Aorta (tissue), 5 donors: Measurements from ENCODE around the gene CABP2. TPM values are rescaled to one million over a fixed set of nuclear protein-coding genes. Genes with fewer than 3 reads are reported as not detected.

ENCODE experiments used
- ATAC-seq: fragments of 200-7000 bp; cut with Tn5 transposase; one replicate; pipeline ENCODE4 v1.9.1; 2022; ENCODE audit warnings: moderate library complexity; ENCODE audit not compliant: low FRiP score
- DNase-seq, 2 donors: peaks; one replicate each; pipeline ENCODE4 v3.0.0-alpha.2; 2020
- H3K27ac ChIP-seq, 2 donors: one replicate each; pipeline ENCODE4 v1.5.1; 2013; ENCODE audit warnings: low read length in 2 of 2, mild to moderate bottlenecking in 2 of 2, moderate library complexity in 2 of 2, control low read depth in 1 of 2, inconsistent platforms in 1 of 2, low read depth in 1 of 2
- H3K27me3 ChIP-seq, 2 donors: one replicate each; pipeline ENCODE4 v1.6.1; 2013; ENCODE audit warnings: control low read depth in 1 of 2, low read length in 1 of 2, mild to moderate bottlenecking in 1 of 2, moderate library complexity in 1 of 2; ENCODE audit not compliant: insufficient read depth in 2 of 2, control insufficient read depth in 1 of 2
- H3K36me3 ChIP-seq, 2 donors: one replicate each; pipeline ENCODE4 v1.6.1; 2013; ENCODE audit warnings: control low read depth in 1 of 2, low read length in 1 of 2, mild to moderate bottlenecking in 1 of 2; ENCODE audit not compliant: insufficient read depth in 2 of 2, control insufficient read depth in 1 of 2
- H3K4me1 ChIP-seq, 2 donors: one replicate each; pipeline ENCODE4 v1.6.1; 2013; ENCODE audit warnings: low read length in 2 of 2, control low read depth in 1 of 2, mild to moderate bottlenecking in 1 of 2, moderate library complexity in 1 of 2; ENCODE audit not compliant: insufficient read depth in 2 of 2, control insufficient read depth in 1 of 2
- H3K4me3 ChIP-seq, 2 donors: one replicate each; pipeline ENCODE4 v1.5.1; 2013; ENCODE audit warnings: low read length in 2 of 2, control low read depth in 1 of 2, mild to moderate bottlenecking in 1 of 2
- H3K9me3 ChIP-seq: one replicate; pipeline ENCODE4 v1.6.1; 2013; ENCODE audit warnings: mild to moderate bottlenecking, low read length; ENCODE audit not compliant: control insufficient read depth
- WGBS, 2 donors: extraction: QIAGEN DNeasy Blood & Tissue Kit; methylation state at CpG; one replicate each; pipeline ENCODE4 v1.1.7; 2013; 5-methylcytosine and 5-hydroxymethylcytosine counted together
- intact Hi-C, 2 donors: fragments of 100-400 bp; cut with DNase I; formaldehyde crosslinking; loops; one replicate each; pipeline versions ENCODE4 v1.14.2 to v1.15.0; 2022
- polyA plus RNA-seq, 2 donors: library from polyadenylated mRNA; stranded (reverse); fragments of 200-250 nt; gene quantifications; one replicate each; pipeline ENCODE4 v1.2.3, GENCODE V29; 2013
- total RNA-seq, 2 donors: library from RNA; stranded (reverse); fragmentation: NEBNext Ultra II Directional; extraction: Animal tissue kit (Norgen Biotek cat#: 25700); gene quantifications; one replicate each; pipeline ENCODE4 v1.2.1, GENCODE V29; 2021
- donor health status: healthy with polysubstance abuse.
- donor health status: Bipolar disorder and iron deficiency.
- donor health status: DM: no; HTN: no; CAD: no.
- donor health status: DM: no; HTN: no; CAD: no.
- donor health status: DM: yes; HTN: yes; CAD: no.

CABP2 gene
- total and polyA plus RNA-seq, 4 donors: not detected

- Histone ChIP-seq H3K4me1 (no peaks in the 10 kb centered on the region), H3K9me3 (no peaks in the 10 kb centered on the region), H3K4me3 (no peak overlapping the region), H3K36me3 (no peaks in the 10 kb centered on the region), H3K27me3 (no peaks in the 10 kb centered on the region), H3K27ac (no peak overlapping the region)
- ATAC-seq: no peak
- WGBS, 2 donors: 72 to 86% methylated on average over 6 to 7 of the region's 7 CpGs
- intact Hi-C loops: no loop called here
- no peak for DNase-seq
Observed at GRCh38 chr11:67542971-67543370, 19.7 kb upstream of the CABP2 start.

- H3K27me3 ChIP-seq: no peaks in the 10 kb centered on the region
- ATAC-seq: no peak
- no peaks in the 10 kb centered on the region for H3K4me1 ChIP-seq
- WGBS, 2 donors: 65 to 69% methylated on average over 3 of the region's 3 CpGs
- H3K9me3 ChIP-seq: no peaks in the 10 kb centered on the region
- H3K4me3 ChIP-seq: no peak overlapping the region
- no peak for DNase-seq
- H3K27ac ChIP-seq: no peak overlapping the region
- intact Hi-C loops: no loop called here
- no peaks in the 10 kb centered on the region for H3K36me3 ChIP-seq
Observed at GRCh38 chr11:67542169-67542568, 18.9 kb upstream of the CABP2 start.

- no peak overlapping the region for H3K4me3 ChIP-seq
- intact Hi-C loops: no loop called here
Observed at GRCh38 chr11:67541198-67541597, 18.0 kb upstream of the CABP2 start.

GRCh38 chr11:67539550-67539949 is 16.3 kb upstream of the CABP2 start:
- 86 to 92% methylated on average over 4 of the region's 4 CpGs for WGBS, 2 donors
- Histone ChIP-seq H3K36me3 (no peaks in the 10 kb centered on the region), H3K27me3 (no peaks in the 10 kb centered on the region), H3K4me3 (no peak overlapping the region), H3K9me3 (no peaks in the 10 kb centered on the region), H3K27ac (no peak overlapping the region), H3K4me1 (no peaks in the 10 kb centered on the region)
- DNase-seq (no peak), ATAC-seq (no peak)
- intact Hi-C loops: no loop called here

More at GRCh38 chr11:67541198-67541597, 18.0 kb upstream of the CABP2 start:
- DNase-seq (no peak), ATAC-seq (no peak)
- H3K27me3 ChIP-seq: no peaks in the 10 kb centered on the region
- H3K9me3 ChIP-seq: no peaks in the 10 kb centered on the region
- H3K36me3 ChIP-seq: no peaks in the 10 kb centered on the region
- WGBS, 2 donors: 93 to 94% methylated on average over 6 of the region's 6 CpGs
- no peaks in the 10 kb centered on the region for H3K4me1 ChIP-seq
- no peak overlapping the region for H3K27ac ChIP-seq

- Histone ChIP-seq H3K9me3 (no peaks in the 10 kb centered on the region), H3K36me3 (no peaks in the 10 kb centered on the region), H3K4me3 (no peak overlapping the region), H3K27me3 (no peaks in the 10 kb centered on the region), H3K4me1 (no peaks in the 10 kb centered on the region), H3K27ac (no peak overlapping the region)
- 82 to 83% methylated on average over 10 of the region's 10 CpGs for WGBS, 2 donors
- ATAC-seq (no peak), DNase-seq (no peak)
- intact Hi-C loops: no loop called here
Observed at GRCh38 chr11:67538823-67539505, 15.7 kb upstream of the CABP2 start.

- DNase-seq (no peak), ATAC-seq (no peak)
- intact Hi-C loops: no loop called here
- no peaks in the 10 kb centered on the region for H3K4me1 ChIP-seq
- no peak overlapping the region for H3K4me3 ChIP-seq
- no peak overlapping the region for H3K27ac ChIP-seq
- no peaks in the 10 kb centered on the region for H3K36me3 ChIP-seq
- no peaks in the 10 kb centered on the region for H3K27me3 ChIP-seq
- H3K9me3 ChIP-seq: no peaks in the 10 kb centered on the region
- WGBS, 2 donors: 29 to 33% methylated on average over 6 of the region's 6 CpGs
Observed at GRCh38 chr11:67538306-67538705, 15.1 kb upstream of the CABP2 start.

- ATAC-seq: no peak
- Histone ChIP-seq H3K27ac (no peak overlapping the region), H3K36me3 (no peaks in the 10 kb centered on the region), H3K4me3 (no peak overlapping the region), H3K27me3 (no peaks in the 10 kb centered on the region), H3K9me3 (no peaks in the 10 kb centered on the region), H3K4me1 (no peaks in the 10 kb centered on the region)
- DNase-seq: no peak
- WGBS, 2 donors: 92 to 95% methylated on average over 1 of the region's 1 CpG
- intact Hi-C loops: no loop called here
Observed at GRCh38 chr11:67535561-67535960, 12.3 kb upstream of the CABP2 start.

GRCh38 chr11:67534070-67534679 is 10.9 kb upstream of the CABP2 start:
- H3K27ac ChIP-seq: no peak overlapping the region
- intact Hi-C loops: no loop called here

GRCh38 chr11:67532889-67533288 is 9.6 kb upstream of the CABP2 start:
- no peak for DNase-seq
- no peaks in the 10 kb centered on the region for H3K9me3 ChIP-seq
- WGBS, 2 donors: 64 to 81% methylated on average over 2 of the region's 2 CpGs
- no peak overlapping the region for H3K4me3 ChIP-seq
- ATAC-seq: no peak
- no peaks in the 10 kb centered on the region for H3K4me1 ChIP-seq
- no peaks in the 10 kb centered on the region for H3K27me3 ChIP-seq
- no peak overlapping the region for H3K27ac ChIP-seq
- intact Hi-C loops: no loop called here
- no peaks in the 10 kb centered on the region for H3K36me3 ChIP-seq

More at GRCh38 chr11:67534070-67534679, 10.9 kb upstream of the CABP2 start:
- ATAC-seq (no peak), DNase-seq (no peak)
- WGBS, 2 donors: 39 to 40% methylated on average over 4 of the region's 4 CpGs
- Histone ChIP-seq H3K4me3 (no peak overlapping the region), H3K4me1 (no peaks in the 10 kb centered on the region), H3K9me3 (no peaks in the 10 kb centered on the region), H3K27me3 (no peaks in the 10 kb centered on the region), H3K36me3 (no peaks in the 10 kb centered on the region)
